SK-N-SH (cell line): ENCODE data around the gene CSKMT. TPM values are rescaled to one million over a fixed set of nuclear protein-coding genes. Genes with fewer than 3 reads are reported as not detected.

Experiments used
- CTCF ChIA-PET: fragments of 300-600, 350-600 bp; formaldehyde crosslinking; extraction: SDS; loops from one replicate; lab custom pipeline; 2021; lab: Yijun Ruan, JAX
- POLR2A ChIA-PET: fragments of 350-600 bp; sonication (Branson Sonifier 250); formaldehyde crosslinking; extraction: SDS; loops from one replicate; lab custom pipeline; 2020; ENCODE audit warnings: antibody characterized with exemption, inconsistent platforms; lab: Yijun Ruan, JAX
- DNase-seq: peaks from one replicate; pipeline ENCODE4 v3.0.0; 2012
- H2AFZ ChIP-seq: fragments of 200-600 bp; sonication (generic); 2 replicates; pipeline ENCODE4 v1.8.1; 2016; ENCODE audit warnings: antibody characterized with exemption, mild to moderate bottlenecking, low read depth
- H3F3A ChIP-seq: fragments of 200-600 bp; sonication (generic); replicated peaks from 2 replicates; pipeline ENCODE3; 2016; ENCODE audit warnings: antibody characterized with exemption, mild to moderate bottlenecking; ENCODE audit not compliant: insufficient read depth
- H3K27ac ChIP-seq, 2 experiments: fragments of 200-500 bp in 1 of 2; fragments of 200-600 bp in 1 of 2; sonication (Bioruptor generic) in 1 of 2; sonication (generic), shearing (Covaris generic) in 1 of 2; 2 replicates each; pipeline versions ENCODE4 v1.5.1 to v1.6.1; 2014 to 2016; ENCODE audit warnings: low read depth in 2 of 2, inconsistent platforms in 1 of 2, low read length in 1 of 2, mild to moderate bottlenecking in 1 of 2, mixed read lengths in 1 of 2
- H3K27me3 ChIP-seq: fragments of 200-600 bp; sonication (generic), shearing (Covaris generic); 2 replicates; pipeline ENCODE4 v1.6.1; 2016; ENCODE audit warnings: mixed run types; ENCODE audit not compliant: insufficient read depth
- H3K36me3 ChIP-seq, 2 experiments: fragments of 200-500 bp in 1 of 2; fragments of 200-600 bp in 1 of 2; sonication (Bioruptor generic) in 1 of 2; sonication (generic) in 1 of 2; replicated peaks in 1 of 2; 2 replicates each; pipeline versions ENCODE3 to v1.5.1; 2014 to 2016; ENCODE audit warnings: low read length in 1 of 2, mild to moderate bottlenecking in 1 of 2; ENCODE audit not compliant: insufficient read depth in 2 of 2, control insufficient read depth in 1 of 2
- H3K4me1 ChIP-seq, 2 experiments: fragments of 200-500 bp in 1 of 2; fragments of 200-600 bp in 1 of 2; sonication (Bioruptor generic) in 1 of 2; sonication (generic), shearing (Covaris generic) in 1 of 2; 2 replicates each; pipeline versions ENCODE4 v1.5.1 to v1.6.1; 2014 to 2016; ENCODE audit warnings: low read depth in 1 of 2, low read length in 1 of 2, mixed run types in 1 of 2; ENCODE audit not compliant: insufficient read depth in 2 of 2, control insufficient read depth in 1 of 2
- H3K4me2 ChIP-seq: fragments of 200-600 bp; sonication (generic), shearing (Covaris generic); 2 replicates; pipeline ENCODE4 v1.6.1; 2017; ENCODE audit warnings: mixed run types
- H3K4me3 ChIP-seq, 2 experiments: fragments of 200-500 bp in 1 of 2; fragments of 200-600 bp in 1 of 2; sonication (Bioruptor generic) in 1 of 2; sonication (generic), shearing (Covaris generic) in 1 of 2; 2 replicates each; pipeline versions ENCODE4 v1.5.1 to v1.8.1; 2014 to 2016; ENCODE audit warnings: low read depth in 2 of 2, inconsistent platforms in 1 of 2, low read length in 1 of 2, mild to moderate bottlenecking in 1 of 2, mixed read lengths in 1 of 2, moderate library complexity in 1 of 2
- H3K79me2 ChIP-seq: fragments of 200-600 bp; sonication (generic); 2 replicates; pipeline ENCODE4 v1.8.1; 2017; ENCODE audit warnings: mild to moderate bottlenecking; ENCODE audit not compliant: insufficient read depth
- H3K9ac ChIP-seq: fragments of 200-600 bp; sonication (generic); 2 replicates; pipeline ENCODE4 v1.6.1; 2017; ENCODE audit warnings: mixed run types
- H3K9me2 ChIP-seq: fragments of 200-600 bp; sonication (generic); 2 replicates; pipeline ENCODE4 v1.6.1; 2017; ENCODE audit warnings: mixed run types
- H3K9me3 ChIP-seq: fragments of 200-600 bp; sonication (generic); 2 replicates; pipeline ENCODE4 v1.6.1; 2017; ENCODE audit warnings: mixed run types, mild to moderate bottlenecking, moderate library complexity
- H4K20me1 ChIP-seq: fragments of 200-600 bp; sonication (generic); 2 replicates; pipeline ENCODE4 v1.6.1; 2017; ENCODE audit warnings: mild to moderate bottlenecking, mixed run types; ENCODE audit not compliant: insufficient read depth
- CTCF ChIP-seq: fragments of 200-600 bp; sonication (generic); IDR thresholded peaks from 2 replicates; pipeline ENCODE4 v1.6.1; 2017; ENCODE audit warnings: antibody characterized with exemption, mild to moderate bottlenecking, moderate library complexity
- EP300 ChIP-seq, 2 experiments: IDR thresholded peaks; 2 replicates each; pipeline versions ENCODE4 v1.4.0 to v1.6.1; 2012; ENCODE audit warnings: borderline replicate concordance in 1 of 2, low read depth in 1 of 2, low read length in 1 of 2
- EZH2phosphoT487 ChIP-seq: fragments of 200-600 bp; sonication (generic); IDR thresholded peaks from 2 replicates; pipeline ENCODE4 v1.6.1; 2017; ENCODE audit warnings: low read depth, mixed run types, mild to moderate bottlenecking, antibody characterized with exemption, moderate library complexity, borderline replicate concordance
- FOXM1 ChIP-seq: IDR thresholded peaks from 2 replicates; pipeline ENCODE4 v1.4.0; 2012; ENCODE audit warnings: low read depth, mild to moderate bottlenecking
- GATA2 ChIP-seq: sonication (generic); formaldehyde crosslinking; IDR thresholded peaks from 2 replicates; pipeline ENCODE4 v1.5.0; 2020; ENCODE audit warnings: mild to moderate bottlenecking, missing genetic modification reagents
- IRF3 ChIP-seq: fragments of 150-350 bp; IDR thresholded peaks from 2 replicates; pipeline ENCODE4 v1.6.1; 2016; ENCODE audit warnings: mild to moderate bottlenecking, low read depth, low read length
- JUND ChIP-seq: IDR thresholded peaks from 2 replicates; pipeline ENCODE4 v1.4.0; 2012
- MEF2A ChIP-seq: IDR thresholded peaks from 2 replicates; pipeline ENCODE4 v1.4.0; 2012; ENCODE audit warnings: low read depth, borderline replicate concordance
- NRF1 ChIP-seq: IDR thresholded peaks from 2 replicates; pipeline ENCODE4 v1.6.1; 2012; ENCODE audit warnings: low read depth, mild to moderate bottlenecking, low read length
- PBX3 ChIP-seq: IDR thresholded peaks from 2 replicates; pipeline ENCODE4; 2012
- POLR2AphosphoS5 ChIP-seq: IDR thresholded peaks from 2 replicates; pipeline ENCODE4 v1.6.1; 2012; ENCODE audit warnings: low read depth, low read length
- RAD21 ChIP-seq: IDR thresholded peaks from 2 replicates; pipeline ENCODE4 v1.6.1; 2012; ENCODE audit warnings: mild to moderate bottlenecking, low read length
- REST ChIP-seq: IDR thresholded peaks from 2 replicates; pipeline ENCODE4 v1.6.1; 2012; ENCODE audit warnings: mild to moderate bottlenecking, low read depth, low read length, moderate library complexity
- RFX5 ChIP-seq: IDR thresholded peaks from 2 replicates; pipeline ENCODE4 v1.6.1; 2012; ENCODE audit warnings: mild to moderate bottlenecking, improper control_type of control experiment, low read length
- RXRA ChIP-seq: IDR thresholded peaks from 2 replicates; pipeline ENCODE4 v1.4.0; 2012; ENCODE audit warnings: low read depth, mild to moderate bottlenecking, borderline replicate concordance
- SIN3A ChIP-seq: IDR thresholded peaks from 2 replicates; pipeline ENCODE4 v1.6.1; 2012; ENCODE audit warnings: low read depth, mild to moderate bottlenecking, low read length, moderate library complexity, borderline replicate concordance
- SMC3 ChIP-seq: IDR thresholded peaks from 2 replicates; pipeline ENCODE4 v1.6.1; 2012; ENCODE audit warnings: low read depth, low read length, improper control_type of control experiment
- USF2 ChIP-seq: fragments of 150-350 bp; IDR thresholded peaks from 2 replicates; pipeline ENCODE4 v1.6.1; 2017; ENCODE audit warnings: antibody characterized with exemption, low read length, low read depth, borderline replicate concordance
- YY1 ChIP-seq: IDR thresholded peaks from 2 replicates; pipeline ENCODE4 v1.4.0; 2012; ENCODE audit warnings: low read depth, mild to moderate bottlenecking
- ZBTB33 ChIP-seq: IDR thresholded peaks from 2 replicates; pipeline ENCODE4 v1.4.0; 2012; ENCODE audit warnings: low read depth, borderline replicate concordance
- WGBS: methylation state at CpG from one replicate; pipeline ENCODE4 v1.1.6; 2017; ENCODE audit warnings: low lambda C conversion rate; 5-methylcytosine and 5-hydroxymethylcytosine counted together
- polyA plus RNA-seq, 3 experiments: library from polyadenylated mRNA; depleted of rRNA; stranded (reverse); fragments of >200 nt; gene quantifications; 2 replicates each; pipeline ENCODE4 v1.2.3, GENCODE V29; 2012

Gene CSKMT
- polyA plus RNA-seq, 1 of the 3 experiments (the other 2 are of a cell fraction): 11.1 TPM

- CTCF ChIA-PET: interaction anchor here (0.6 to 6.6 kb wide), 6 partner anchors 14 to 176 kb away, joined by 3 to 48 read pairs (median 3); partner anchors contain the start of gene HNRNPUL2
- no peak overlapping the region for H3K9ac ChIP-seq
- H3K4me3 ChIP-seq: peak overlapping the region in 1 of 2 experiments; percentile 48; a peak in 2 of 4 replicates
- H4K20me1 ChIP-seq: no peaks in the 10 kb centered on the region
- H3K36me3 ChIP-seq: peaks cover 28 to 32% of the 10 kb centered on the region in 2 experiments
- H3K4me1 ChIP-seq: peaks cover 22 to 45% of the 10 kb centered on the region in 2 experiments; a peak in 3 of 4 replicates
- H3K9me3 ChIP-seq: no peaks in the 10 kb centered on the region
- H3K27ac ChIP-seq: peak overlapping the region; percentile 85 to 87; a peak in 2 of 4 replicates
- H2AFZ ChIP-seq: no peak overlapping the region
- H3K27me3 ChIP-seq: no peaks in the 10 kb centered on the region
- peak overlapping the region; percentile 81 for H3K4me2 ChIP-seq
- no peak for TF ChIP-seq CTCF
- no peak for TF ChIP-seq SMC3
- no peak for TF ChIP-seq IRF3
- no peak for TF ChIP-seq GATA2 (CRISPR knock-in tag)
- no peak for TF ChIP-seq RFX5
- no peak for TF ChIP-seq EP300 (IDR thresholded peaks at IDR 0.05; ENCODE audit: borderline replicate concordance in 1 of 2, low read depth in 1 of 2, low read length in 1 of 2)
- no peak for TF ChIP-seq NRF1
- no peak for TF ChIP-seq ZBTB33
- TF ChIP-seq RAD21: no peak
- TF ChIP-seq FOXM1: no peak
- no peak for TF ChIP-seq EZH2phosphoT487
- TF ChIP-seq YY1: no peak
- TF ChIP-seq SIN3A: no peak
- TF ChIP-seq POLR2AphosphoS5: no peak
- TF ChIP-seq MEF2A: no peak
- no peak for TF ChIP-seq PBX3
- TF ChIP-seq JUND: no peak
- no peak for TF ChIP-seq RXRA
- no peak for TF ChIP-seq REST
- no peak for TF ChIP-seq USF2
- TF ChIP-seq, all 33 proteins: peak for 0
- Histone ChIP-seq H3K79me2 (peaks cover 12% of the 10 kb centered on the region; the same call in 1 of the 2 replicates), H3F3A (peaks cover 49% of the 10 kb centered on the region), H3K9me2 (no peaks in the 10 kb centered on the region)
- POLR2A ChIA-PET: interaction anchor here (0.5 to 4.0 kb wide), 7 partner anchors 17 to 131 kb away, joined by 3 to 24 read pairs (median 5); partner anchors contain the start of genes C11orf98, CSKMT, HNRNPUL2 and LBHD1
- no peak for DNase-seq
- 95% methylated on average over 5 of the region's 5 CpGs for WGBS
Measured at GRCh38 chr11:62708392-62708791, 43.3 kb downstream of the CSKMT start.
